A673 (cell line): ENCODE measurements around the gene ST7.

Experiments
- CTCF ChIP-seq: fragments of 300-800, 200-600 bp; sonication (generic); conservative IDR thresholded peaks from 2 replicates; pipeline ENCODE4 v1.5.1; 2017; ENCODE audit warnings: low read depth, mild to moderate bottlenecking, antibody characterized with exemption, low read length, moderate library complexity, mixed read lengths
- EZH2 ChIP-seq: fragments of 200-600 bp; sonication (generic); IDR thresholded peaks from 2 replicates; pipeline ENCODE4 v1.6.1; 2017; ENCODE audit warnings: borderline replicate concordance, low read depth, mild to moderate bottlenecking, mixed read lengths, antibody characterized with exemption, low read length; ENCODE audit not compliant: poor library complexity, severe bottlenecking

- TF ChIP-seq CTCF (no peak), EZH2 (no peak)
These were observed 276.0 kb downstream of the ST7 start for GRCh38 chr7:117229350-117229749.
